Measurements from ENCODE around the gene PHACTR2. TPM values are rescaled to one million over a fixed set of nuclear protein-coding genes. Genes with fewer than 3 reads are reported as not detected.
"Not testable (repeated sequence)": the region's sequence is repeated elsewhere in the genome, so short reads cannot be mapped to it uniquely, and the experiment has no call there.

The PHACTR2 gene
- total RNA-seq, 1 experiment from 2014 or later = 32.0 TPM

DNA sequence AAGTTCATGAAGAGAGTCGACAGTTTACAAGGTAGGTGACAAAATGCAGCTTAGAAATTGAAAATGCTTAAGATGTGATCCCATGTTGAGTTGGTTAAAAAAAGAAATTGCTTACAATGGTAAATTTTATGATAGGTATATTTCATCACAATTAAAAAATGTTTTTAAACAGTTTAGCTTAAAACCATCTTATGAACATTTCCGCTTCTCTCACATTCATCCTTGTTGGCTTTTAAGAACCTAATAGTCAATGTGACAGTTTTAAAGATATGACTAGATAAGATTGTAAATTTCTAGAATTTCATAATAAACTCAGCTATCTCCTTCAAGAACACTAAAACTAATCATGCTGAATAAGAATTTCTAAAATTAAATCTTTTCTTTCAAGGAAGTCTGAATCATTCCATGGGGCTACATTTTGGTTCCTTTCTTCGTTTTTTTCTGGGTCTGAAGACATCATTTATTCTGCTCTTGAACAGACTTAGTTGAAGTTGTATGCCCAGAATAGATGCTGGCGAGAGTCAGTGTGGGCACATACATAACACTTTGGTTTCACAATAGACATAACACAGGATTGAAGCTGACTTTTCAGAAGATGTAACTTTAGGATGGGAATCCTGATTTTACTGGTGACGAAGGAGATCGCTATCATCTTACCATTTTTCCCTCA, 129.5 kb downstream of the PHACTR2 start:
- DNase-seq (ENCODE audit: low read depth) = no peak

DNA sequence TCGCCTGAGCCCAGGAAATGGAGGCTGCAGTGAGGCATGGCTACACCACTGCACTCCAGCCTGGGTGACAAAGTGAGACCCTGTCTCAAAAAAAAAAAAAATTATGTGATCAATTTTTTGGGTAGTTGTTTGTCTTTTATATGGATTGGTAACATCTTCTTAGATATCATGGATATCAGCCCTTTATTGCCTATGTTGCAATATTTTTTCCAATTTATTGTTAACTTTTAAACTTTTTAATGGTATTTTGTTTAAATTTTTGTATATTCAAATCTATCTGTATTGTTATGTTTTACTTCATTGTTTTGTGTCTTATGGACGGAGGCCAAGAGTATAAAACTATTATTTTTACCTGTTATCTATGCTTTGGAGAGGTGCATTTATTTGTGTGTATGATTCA, 133.0 kb downstream of the PHACTR2 start:
- no peak for DNase-seq (ENCODE audit: low read depth)

DNA sequence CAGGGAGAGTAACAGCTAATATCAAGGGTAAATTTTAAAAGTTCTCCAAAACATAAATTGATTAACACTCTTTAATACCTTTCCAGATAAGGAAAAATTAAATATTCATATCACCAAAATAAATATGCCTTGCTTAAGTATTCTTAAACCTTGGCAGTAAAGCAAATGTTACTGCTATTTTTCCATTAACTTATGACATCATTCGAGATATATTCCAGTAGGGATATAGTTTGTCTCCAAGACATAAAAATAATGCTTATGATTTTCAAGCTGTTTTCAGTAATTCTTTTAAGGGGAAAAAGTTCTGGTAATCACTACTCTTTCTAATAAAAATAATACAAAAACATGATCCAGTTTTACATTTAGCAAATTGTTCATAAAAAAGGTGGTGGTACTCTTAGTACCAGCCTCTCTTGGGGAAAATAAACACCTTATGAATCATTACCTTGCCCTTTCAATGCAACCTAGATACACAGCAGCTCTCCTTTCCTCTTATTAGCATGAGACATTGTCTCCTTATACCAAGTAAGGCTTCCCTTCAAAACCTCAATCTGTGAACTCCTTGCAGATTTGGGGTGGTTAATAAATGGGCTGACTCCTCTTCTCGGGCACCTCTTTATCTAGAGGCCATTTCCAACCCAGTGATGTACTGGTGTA, 133.9 kb downstream of the PHACTR2 start:
- no peak for DNase-seq (ENCODE audit: low read depth)

DNA sequence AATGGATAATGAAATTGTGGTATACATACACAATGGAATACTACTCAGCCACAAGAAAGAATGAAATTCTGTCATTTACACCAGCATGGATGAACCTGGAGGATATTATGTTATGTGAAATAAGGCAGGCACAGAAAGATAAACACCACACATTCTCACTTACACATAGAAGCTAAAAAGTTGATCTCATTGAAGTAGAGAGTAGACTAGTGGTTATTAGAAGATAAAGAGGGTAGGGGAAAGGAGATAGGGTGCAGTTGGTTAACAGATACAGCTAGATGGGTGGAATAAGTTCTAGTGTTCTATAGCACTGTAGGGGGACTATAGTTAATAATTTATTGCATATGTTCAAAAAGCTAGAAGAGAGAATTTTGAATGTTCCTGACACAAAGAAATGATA, 139.9 kb downstream of the PHACTR2 start:
- no peak for DNase-seq (ENCODE audit: low read depth)

DNA sequence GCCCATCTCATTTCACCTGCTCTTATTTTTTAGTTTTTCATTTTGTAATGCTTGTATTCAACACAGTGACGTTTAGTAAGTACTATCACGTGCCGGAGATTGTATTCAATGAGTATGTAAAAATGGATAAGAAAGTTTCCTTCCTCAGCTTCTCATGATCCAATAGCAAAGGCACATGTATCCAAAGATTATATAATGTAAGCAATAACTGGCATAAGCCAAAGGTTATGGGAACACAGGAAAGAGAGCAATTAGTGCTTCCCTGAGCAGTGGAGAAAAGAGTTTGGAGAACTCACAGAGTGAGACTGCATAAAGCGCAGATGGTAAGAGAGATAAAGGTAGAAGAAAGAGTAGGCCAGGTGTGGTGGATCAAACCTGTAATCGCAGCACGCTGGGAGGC, 143.6 kb downstream of the PHACTR2 start:
- DNase-seq (ENCODE audit: low read depth) = no peak

DNA sequence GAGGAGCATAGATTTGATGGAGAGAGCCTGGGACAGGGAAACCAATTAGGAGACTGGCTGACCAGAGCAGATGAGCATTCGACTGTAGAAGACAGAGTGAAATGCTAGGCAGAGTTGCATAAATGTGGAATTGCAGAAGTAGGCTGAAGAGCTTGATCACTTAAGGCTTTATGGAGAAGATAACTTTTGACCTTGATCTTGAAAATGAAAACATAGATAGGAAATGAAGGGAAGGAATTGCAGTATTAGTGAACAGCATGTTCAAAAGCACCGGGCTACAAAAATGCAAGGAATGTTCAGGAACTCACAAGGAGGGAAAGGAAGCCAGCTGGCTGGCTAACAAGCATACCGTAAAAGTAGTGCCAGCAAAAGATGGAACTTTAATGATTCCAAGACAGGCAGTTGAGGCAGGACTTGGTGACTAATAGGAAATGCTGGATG, 144.8 kb downstream of the PHACTR2 start:
- peak; percentile 63 for DNase-seq (ENCODE audit: low read depth)

DNA sequence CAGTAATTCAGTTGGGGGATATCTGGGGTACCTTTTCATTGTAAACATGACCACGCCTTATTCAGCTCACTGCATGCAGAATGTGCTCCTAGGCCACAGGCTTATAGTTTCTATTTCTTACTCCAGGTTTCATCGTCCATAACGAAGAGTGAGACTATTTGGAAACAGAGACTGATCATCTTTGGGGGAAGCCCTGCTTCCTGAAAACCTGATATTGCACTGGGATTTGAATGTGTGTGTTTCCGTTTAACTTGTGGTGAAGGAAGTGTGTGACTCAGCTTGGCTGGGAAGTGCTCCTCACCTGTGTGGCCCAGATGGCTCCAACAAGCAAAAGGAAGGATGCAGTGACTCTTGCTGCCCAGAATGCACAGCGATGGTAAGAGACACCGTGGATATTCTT, 145.8 kb downstream of the PHACTR2 start:
- peak; percentile 40 for DNase-seq (ENCODE audit: low read depth)

DNA sequence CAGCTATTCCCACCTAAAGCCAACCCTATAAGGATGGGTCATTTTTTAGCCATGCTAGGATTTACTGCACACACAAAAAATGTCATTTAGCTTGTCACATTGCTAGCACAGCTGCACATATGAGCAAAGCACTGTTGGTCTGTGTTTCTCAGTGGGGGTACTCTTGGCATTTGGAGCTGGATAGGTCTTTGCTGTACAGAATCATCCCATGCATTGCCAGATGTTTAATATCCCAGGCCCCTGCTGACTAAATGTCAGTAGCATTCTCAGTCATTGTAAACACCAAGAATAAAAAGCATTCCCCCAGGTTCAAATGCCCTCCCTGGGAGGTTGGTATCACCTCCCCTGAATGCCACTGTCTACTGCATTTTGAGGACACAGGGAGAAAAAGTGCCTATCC, 150.8 kb downstream of the PHACTR2 start:
- no peak for DNase-seq (ENCODE audit: low read depth)

DNA sequence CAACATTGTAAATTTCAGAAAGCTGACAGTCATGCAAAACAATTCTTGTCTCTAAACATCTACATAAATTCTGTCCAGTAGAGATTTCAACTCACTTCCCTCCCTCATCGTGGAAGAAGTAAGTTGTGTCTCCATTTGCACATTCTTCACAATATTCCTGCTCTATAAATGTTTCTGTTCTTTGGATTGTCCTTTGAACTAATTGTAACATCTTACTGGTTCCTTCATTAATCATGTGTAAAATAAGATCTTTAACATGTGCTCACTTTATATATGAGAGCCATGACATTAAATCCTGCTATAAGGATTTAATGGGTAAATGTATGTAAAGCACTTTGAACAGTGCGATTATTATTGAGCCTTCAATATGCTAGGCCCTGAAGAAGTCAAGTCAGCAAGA, 158.4 kb downstream of the PHACTR2 start:
- no peak for DNase-seq (ENCODE audit: low read depth)

DNA sequence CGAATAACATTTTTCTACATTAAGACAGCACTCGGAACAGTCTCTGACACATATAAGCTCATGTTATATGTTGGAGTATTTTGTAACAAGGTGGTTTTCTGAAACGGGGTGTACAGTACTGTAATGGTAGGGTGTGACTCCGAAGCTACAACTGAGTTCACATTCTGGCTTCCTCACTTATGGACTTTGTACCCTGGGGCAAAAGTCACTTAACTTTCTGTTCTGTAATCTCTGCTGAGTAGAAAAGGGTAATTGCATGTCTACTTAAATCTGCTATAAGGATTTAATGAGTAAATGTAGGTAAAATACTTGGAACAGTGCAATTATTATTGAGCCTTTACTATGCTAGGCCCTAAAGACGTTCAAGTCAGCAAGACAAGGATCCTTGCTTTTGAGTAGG, 160.6 kb downstream of the PHACTR2 start:
- no peak for DNase-seq (ENCODE audit: low read depth)

DNA sequence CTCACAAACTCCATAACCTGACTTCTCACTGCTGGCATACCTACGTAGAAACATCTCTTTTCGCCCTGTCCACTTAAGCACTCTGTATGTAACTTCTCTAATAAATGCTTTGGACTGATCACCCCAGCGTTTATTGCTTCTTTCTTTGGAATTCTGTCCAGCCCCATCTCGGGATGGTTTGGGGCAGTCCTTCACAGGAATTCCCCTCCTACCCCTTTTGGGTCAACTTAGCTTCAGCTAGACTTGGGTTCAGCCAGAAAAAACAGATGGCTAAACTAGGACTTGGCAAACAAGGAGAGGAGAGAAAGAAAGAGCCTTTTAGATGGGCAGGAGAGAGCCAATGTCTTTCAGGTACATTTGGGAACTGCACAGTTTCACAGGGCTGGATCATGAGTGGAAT, 161.4 kb downstream of the PHACTR2 start:
- no peak for DNase-seq (ENCODE audit: low read depth)

DNA sequence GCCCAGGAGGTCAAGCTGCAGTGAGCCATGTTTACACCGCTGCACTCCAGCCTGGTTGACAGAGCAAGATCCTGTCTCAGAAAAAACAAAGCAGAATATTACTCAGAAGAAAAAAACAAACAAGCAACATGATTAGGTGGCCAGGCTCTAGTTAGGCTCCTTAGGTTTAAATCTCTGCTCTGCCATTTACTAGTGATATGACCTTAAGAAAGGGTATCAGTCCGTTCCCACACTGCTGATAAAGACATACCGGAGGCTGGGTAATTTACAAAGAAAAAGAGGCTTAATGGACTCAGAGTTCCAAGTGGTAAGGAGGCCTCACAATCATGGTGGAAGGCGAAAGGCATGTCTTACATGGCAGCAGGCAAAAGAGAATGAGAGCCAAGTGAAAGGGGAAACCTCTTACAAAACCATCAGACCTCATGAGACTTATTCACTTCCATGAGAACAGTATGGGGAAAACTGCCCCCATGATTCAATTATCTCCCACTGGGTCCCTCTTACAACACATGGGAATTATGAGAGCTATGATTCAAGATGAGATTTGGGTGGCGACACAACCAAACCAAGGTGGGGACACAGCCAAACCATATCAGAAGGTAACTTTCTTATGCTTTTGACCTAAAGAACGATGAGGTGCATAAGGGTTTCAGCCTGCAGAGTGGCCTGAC, 163.0 kb downstream of the PHACTR2 start:
- no peak for DNase-seq (ENCODE audit: low read depth)

DNA sequence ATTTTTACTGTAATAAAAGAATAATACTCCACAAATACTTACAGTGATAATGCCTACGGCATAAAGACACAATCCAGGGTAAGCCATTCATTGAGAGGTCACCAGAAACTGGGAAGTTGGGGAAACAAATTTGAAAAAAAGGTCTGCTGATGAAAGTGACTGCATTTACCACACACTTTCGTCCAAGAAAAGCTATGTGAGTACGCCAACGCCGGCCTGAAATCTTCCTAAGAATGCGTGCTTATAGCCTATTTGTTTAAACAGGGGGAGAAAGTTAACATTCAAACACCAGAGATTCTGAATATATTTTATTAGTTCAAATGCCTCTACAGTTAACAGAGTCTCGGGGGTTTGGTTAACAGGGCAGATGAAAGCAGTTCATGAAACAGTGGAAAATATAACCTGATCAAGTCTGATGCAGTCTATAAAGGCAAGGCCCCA, 164.7 kb downstream of the PHACTR2 start:
- no peak for DNase-seq (ENCODE audit: low read depth)

DNA sequence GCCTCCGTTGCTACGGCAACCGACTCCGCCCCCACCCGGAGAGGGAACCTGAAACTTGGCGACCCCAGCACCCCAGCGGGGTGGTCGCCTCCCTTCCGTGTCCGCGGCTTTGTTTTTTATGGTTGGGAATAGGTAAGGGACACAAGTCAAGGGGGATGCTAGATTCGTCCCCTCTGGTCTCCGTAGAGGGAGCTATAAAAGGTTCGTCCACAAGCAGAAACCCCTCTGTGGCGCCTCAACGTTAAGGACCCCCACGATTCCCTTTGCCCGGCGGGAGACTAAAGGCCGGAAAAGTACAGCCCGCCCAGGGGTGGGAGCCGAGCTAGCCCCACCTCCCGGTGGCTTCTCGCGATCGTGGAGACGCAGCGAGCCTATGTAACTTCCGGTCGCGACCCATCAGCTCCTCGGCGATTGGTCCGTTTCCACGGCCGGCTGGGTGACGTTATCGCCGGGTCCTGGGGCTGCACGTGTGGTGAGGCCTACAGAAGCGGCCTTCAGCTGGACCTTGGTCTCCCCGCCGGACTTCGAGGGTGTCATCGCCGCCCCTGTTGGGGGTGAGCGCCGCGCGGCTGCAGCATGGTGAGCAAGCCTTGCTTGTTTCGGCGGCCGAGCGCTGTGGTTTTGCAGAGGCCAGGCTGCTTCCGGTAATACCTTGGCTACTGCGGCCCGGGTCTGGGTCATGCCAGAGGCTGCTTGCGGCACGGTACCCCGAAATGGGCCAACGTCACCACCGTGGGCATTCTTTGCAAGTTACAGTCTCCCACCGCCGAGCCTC, 165.3 kb downstream of the PHACTR2 start, which contains the start of gene LTV1:
LTV1 (plus strand) TSS at position 437 of the 775 bp plus-strand sequence; CDS start at position 577, 140 bp downstream.
- peak; percentile 97 for DNase-seq (ENCODE audit: low read depth)

DNA sequence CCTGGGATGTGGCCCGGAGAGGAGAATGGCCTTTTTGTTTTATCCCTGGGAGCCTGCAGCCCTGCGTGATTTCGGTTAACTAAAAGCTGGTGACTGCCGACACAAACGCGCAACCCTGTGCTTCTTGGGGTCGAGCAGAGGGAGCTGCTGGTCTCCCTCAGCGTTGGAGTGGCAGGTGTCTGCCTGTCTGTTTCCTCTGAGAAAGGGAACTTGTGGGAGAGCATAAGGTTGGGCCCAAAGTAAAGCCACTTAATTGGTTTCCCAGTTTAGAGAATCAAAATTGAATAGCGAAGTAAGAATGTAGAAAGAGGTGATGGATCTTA, 165.9 kb downstream of the PHACTR2 start:
- no peak for DNase-seq (ENCODE audit: low read depth)

DNA sequence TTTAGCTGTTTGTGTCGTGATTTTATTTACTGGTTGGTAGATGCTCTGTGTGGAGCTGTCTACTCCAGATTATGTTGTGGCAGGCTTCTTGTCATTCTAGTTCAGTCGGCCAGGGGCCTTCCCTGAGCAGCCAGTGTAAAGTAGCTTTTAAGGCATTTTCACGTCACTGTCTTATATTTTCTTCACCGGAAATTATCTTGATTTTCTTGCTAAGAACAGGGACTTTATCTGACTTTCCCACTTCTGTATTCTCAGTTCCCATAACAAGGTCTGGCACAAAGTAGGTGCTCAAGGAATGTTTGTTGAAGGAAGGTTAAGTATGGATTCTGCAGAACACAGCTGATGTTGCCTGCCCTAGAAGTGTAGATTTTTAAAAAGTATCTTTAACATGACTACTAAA, 166.2 kb downstream of the PHACTR2 start:
- no peak for DNase-seq (ENCODE audit: low read depth)

DNA sequence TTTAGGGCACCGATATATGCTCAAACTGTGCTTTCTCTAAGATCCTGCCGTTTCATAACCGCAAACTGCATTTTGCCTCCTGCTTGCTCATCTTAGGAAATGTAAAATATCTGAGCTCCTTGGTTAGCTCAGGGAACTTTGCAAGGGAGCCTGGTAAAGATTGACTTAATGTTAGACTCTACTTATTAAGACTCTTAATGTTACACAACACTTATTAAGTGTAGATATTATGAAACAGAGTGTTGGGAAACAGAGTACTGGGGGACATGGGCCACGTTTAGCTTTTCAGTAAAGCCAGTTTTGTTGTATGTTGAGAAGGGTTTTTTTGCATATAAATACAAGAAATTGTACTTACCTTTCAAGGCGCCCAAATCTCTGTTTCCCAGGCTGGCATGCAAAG, 167.3 kb downstream of the PHACTR2 start:
- DNase-seq (ENCODE audit: low read depth) = no peak

DNA sequence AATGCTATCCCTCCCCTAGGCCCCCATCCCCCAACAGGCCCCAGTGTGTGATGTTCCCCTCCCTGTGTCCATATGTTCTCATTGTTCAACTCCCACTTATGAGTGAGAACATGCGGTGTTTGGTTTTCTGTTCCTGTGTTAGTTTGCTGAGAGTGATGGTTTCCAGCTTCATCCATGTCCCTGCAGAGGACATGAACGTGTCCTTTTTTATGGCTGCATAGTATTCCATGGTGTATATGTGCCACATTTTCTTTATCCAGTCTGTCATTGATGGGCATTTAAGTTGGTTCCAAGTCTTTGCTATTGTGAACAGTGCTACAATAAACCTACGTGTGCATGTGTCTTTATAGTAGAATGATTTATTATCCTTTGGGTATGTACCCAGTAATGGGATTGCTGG, 173.9 kb downstream of the PHACTR2 start:
- DNase-seq (ENCODE audit: low read depth) = not testable (repeated sequence)

DNA sequence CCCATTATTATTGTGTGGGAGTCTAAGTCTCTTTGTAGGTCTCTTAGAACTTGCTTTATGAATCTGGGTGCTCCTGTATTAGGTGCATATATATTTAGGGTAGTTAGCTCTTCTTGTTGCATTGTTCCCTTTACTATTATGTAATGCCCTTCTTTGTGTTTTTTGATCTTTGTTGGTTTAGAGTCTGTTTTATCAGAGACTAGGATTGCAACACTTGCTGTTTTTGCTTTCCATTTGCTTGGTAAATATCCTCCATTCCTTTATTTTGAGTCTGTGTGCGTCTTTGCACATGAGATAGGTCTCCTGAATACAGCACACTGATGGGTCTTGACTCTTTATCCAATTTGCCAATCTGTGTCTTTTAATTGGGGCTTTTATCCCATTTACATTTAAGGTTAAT, 177.3 kb downstream of the PHACTR2 start:
- not testable (repeated sequence) for DNase-seq (ENCODE audit: low read depth)

DNA sequence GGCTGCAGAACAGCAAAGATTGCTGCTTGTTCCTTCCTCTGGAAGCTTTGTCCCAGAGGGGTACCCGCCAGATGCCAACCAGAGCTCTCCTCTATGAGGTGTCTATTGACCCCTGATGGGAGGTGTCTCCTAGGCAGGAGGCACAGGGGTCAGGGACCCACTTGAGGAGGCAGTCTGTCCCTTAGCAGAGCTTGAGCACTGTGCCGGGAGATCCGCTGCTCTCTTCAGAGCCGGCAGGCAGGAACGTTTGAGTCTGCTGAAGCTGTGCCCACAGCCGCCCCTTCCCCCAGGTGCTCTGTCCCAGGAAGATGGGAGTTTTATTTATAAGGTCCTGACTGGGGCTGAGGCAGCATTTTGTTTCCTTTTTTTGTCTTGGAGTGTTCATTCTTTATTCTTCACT, 179.0 kb downstream of the PHACTR2 start:
- DNase-seq (ENCODE audit: low read depth) = not testable (repeated sequence)

DNA sequence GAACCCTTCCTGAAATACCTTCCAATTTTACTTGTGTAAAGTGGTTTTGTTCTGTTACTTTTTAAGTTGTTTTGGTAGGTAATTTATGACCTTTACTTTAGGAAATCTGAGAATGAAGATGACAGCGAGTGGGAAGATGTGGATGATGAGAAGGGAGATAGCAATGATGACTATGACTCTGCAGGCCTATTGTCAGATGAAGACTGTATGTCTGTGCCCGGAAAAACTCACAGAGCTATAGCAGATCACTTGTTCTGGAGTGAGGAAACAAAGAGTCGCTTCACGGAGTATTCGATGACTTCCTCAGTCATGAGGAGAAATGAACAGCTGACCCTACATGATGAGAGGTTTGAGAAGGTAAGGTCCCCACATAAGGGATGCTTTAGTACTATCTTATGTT, 179.9 kb downstream of the PHACTR2 start:
- no peak for DNase-seq (ENCODE audit: low read depth)

All from M059J (cell line).